ENCODE results near the gene SNTB2.
"Not testable (repeated sequence)": the region's sequence is repeated elsewhere in the genome, so short reads cannot be mapped to it uniquely, and the experiment has no call there.

SNTB2 gene

DNA sequence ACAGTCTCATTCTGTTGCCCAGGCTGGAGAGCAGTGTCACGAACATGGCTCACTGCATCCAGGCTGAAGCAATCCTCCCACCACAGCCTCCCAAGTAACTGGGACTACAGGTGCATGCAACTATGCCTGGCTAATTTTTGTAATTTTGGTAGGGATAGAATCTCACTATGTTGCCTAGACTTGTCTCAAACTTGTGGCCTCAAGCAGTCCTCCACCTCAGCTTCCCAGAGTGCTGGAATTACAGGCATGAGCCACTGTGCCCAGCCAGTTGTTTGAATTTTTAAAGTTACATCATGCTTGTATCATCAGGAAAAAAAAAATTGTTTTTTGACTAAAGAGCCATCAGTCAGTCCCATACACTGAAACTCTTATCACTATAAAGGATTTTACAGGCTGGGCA, 107.1 kb downstream of the SNTB2 start:
- H3K4me3 ChIP-seq (ENCODE audit: low read depth, low read length): no peak overlapping the region
- DNase-seq (ENCODE audit: low read depth): no peak
- no peak for TF ChIP-seq CTCF (IDR thresholded peaks at IDR 0.05; ENCODE audit: insufficient read depth, low read depth, low read length, missing control alignments)

DNA sequence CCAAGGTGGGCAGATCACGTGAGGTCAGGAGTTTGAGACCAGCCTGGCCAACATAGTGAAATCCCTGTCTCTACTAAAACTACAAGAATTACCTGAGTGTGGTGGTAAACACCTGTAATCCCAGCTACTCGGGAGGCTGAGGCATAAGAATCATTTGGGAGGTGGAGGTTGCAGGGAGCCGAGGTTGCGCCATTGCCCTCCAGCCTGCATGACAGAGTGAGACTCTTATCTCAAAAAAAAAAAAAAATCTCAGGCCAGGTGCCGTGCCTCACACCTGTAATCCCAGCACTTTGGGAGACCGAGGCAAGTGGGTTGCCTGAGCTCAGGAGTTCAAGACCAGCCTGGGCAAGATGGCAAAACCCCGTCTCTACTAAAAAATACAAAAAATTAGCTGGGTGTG, 109.8 kb downstream of the SNTB2 start:
- not testable (repeated sequence) for DNase-seq (ENCODE audit: low read depth)

DNA sequence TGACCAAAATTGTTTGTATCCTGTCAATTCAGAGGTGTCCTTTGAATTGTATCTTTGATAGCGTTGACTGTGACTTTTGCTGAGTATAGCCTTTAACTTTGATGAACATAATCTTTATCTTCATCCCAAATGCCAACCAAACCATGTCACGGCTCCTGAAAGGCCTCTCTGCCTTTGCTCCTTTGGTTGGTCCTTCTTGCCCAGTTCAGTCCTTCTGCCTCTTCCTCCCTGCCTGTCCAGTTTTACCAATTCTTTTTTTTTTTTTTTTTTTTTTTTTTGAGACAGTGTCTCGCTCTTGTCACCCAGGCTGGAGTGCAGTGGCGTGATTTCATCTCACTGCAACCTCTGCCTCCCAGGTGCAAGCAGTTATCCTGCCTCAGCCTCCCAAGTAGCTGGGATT, 111.3 kb downstream of the SNTB2 start:
- no peak overlapping the region for H3K4me3 ChIP-seq (ENCODE audit: low read depth, low read length)
- TF ChIP-seq CTCF (IDR thresholded peaks at IDR 0.05; ENCODE audit: insufficient read depth, low read depth, low read length, missing control alignments): no peak

More for the DNA sequence above, 109.8 kb downstream of the SNTB2 start:
- not testable (repeated sequence) for H3K4me3 ChIP-seq (ENCODE audit: low read depth, low read length)

DNA sequence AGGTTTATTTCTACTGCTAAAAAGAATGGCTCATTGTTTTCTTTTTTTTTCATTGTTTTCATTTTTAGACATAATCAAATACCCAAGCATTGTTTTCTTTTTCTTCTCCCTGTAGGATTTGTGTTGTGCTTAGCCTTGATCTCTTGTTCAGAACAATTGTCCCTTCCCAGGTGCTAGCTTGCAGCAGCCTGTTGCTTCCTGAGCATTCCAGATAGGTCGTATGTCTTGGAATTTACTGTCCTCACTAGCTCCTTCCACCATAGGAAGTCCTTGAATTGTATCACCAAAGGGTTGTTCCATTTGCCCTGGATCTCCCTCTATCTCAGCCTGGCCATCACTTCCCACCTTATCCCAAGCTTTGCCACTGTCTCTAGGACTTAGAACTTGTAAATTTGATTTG, 114.2 kb downstream of the SNTB2 start:
- no peak for DNase-seq (ENCODE audit: low read depth)
- no peak overlapping the region for H3K4me3 ChIP-seq (ENCODE audit: low read depth, low read length)
- TF ChIP-seq CTCF (IDR thresholded peaks at IDR 0.05; ENCODE audit: insufficient read depth, low read depth, low read length, missing control alignments): no peak

More for the DNA sequence above, 111.3 kb downstream of the SNTB2 start:
- DNase-seq (ENCODE audit: low read depth): no peak

GRCh38 chr16:69301861-69302260, 114.9 kb downstream of the SNTB2 start:
- no peak for DNase-seq (ENCODE audit: low read depth)
- H3K4me3 ChIP-seq (ENCODE audit: low read depth, low read length): no peak overlapping the region
- TF ChIP-seq CTCF (IDR thresholded peaks at IDR 0.05; ENCODE audit: insufficient read depth, low read depth, low read length, missing control alignments): no peak

GRCh38 chr16:69302301-69302700, 115.3 kb downstream of the SNTB2 start:
- no peak for TF ChIP-seq CTCF (IDR thresholded peaks at IDR 0.05; ENCODE audit: insufficient read depth, low read depth, low read length, missing control alignments)
- H3K4me3 ChIP-seq (ENCODE audit: low read depth, low read length): no peak overlapping the region
- DNase-seq (ENCODE audit: low read depth): no peak

DNA sequence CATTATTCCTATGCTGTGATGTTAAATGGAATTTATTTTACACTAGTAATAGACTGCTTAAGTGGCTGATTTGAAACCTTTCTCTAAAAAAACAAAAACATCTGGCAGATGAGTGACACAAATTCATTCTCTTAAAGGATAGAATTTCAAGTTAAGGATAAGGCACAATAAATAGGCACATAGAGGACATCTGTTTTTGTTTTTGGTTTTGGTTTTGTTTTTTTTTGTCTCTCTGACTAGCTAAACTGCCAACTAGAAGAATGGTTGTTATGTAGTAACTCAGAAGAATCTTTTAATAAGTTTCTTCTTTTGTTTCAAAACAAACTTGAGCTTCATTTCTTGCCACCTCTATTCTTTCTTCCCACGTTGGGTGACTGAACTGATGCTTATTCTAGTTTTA, 119.1 kb downstream of the SNTB2 start:
- no peak for TF ChIP-seq CTCF (IDR thresholded peaks at IDR 0.05; ENCODE audit: insufficient read depth, low read depth, low read length, missing control alignments)
- no peak for DNase-seq (ENCODE audit: low read depth)
- no peak overlapping the region for H3K4me3 ChIP-seq (ENCODE audit: low read depth, low read length)
